ENCODE measurements around the gene KIFC3. TPM values are rescaled to one million over a fixed set of nuclear protein-coding genes. Genes with fewer than 3 reads are reported as not detected.

Gene KIFC3
- total RNA-seq, 1 experiment from 2014 or later: 32.6 TPM

GRCh38 chr16:57785385-57785784 is 16.9 kb downstream of the KIFC3 start:
- Histone ChIP-seq H3K9me2 (replicated peaks; ENCODE audit: low read length) (no peaks in the 10 kb centered on the region), H3K4me3 (ENCODE audit: low read length) (no peak overlapping the region), H3K9me3 (ENCODE audit: low read length) (no peaks in the 10 kb centered on the region), H2AFZ (ENCODE audit: low read length) (no peak overlapping the region), H3K27me3 (ENCODE audit: low read length) (no peaks in the 10 kb centered on the region), H3K36me3 (ENCODE audit: low read depth, low read length) (no peaks in the 10 kb centered on the region), H4K20me1 (ENCODE audit: low read length) (no peaks in the 10 kb centered on the region), H3K27ac (ENCODE audit: low read length) (no peak overlapping the region), H3K9ac (ENCODE audit: low read length) (no peak overlapping the region), H3K79me2 (ENCODE audit: low read length) (no peaks in the 10 kb centered on the region), H3K4me2 (ENCODE audit: low read length) (no peak overlapping the region), H3K4me1 (ENCODE audit: insufficient read depth, low read length) (no peaks in the 10 kb centered on the region), H3F3A (ENCODE audit: low read length, unreplicated experiment) (no peaks in the 10 kb centered on the region)
- DNase-seq (no peak), ATAC-seq (no peak)
- POLR2A ChIA-PET (ENCODE audit: unreplicated experiment): no interaction called here
- intact Hi-C loops (cut with micrococcal nuclease): no loop called here
- TF ChIP-seq EZH2phosphoT487 (IDR thresholded peaks at IDR 0.05; ENCODE audit: borderline replicate concordance, low read length) (no peak), EZH2 (IDR thresholded peaks at IDR 0.05; ENCODE audit: low read length, unreplicated experiment) (no peak), CTCF (conservative IDR thresholded peaks at IDR 0.05; ENCODE audit: low read depth, low read length) (no peak)
- no TSS peak for BruUV-seq (replicated peaks)
- CTCF ChIA-PET: no interaction called here

GRCh38 chr16:57784334-57784733 is 18.0 kb downstream of the KIFC3 start:
- H3K4me2 ChIP-seq (ENCODE audit: low read length): no peak overlapping the region
- CTCF ChIA-PET: interaction anchor here (0.6 kb wide), 1 partner anchor 1184 kb away, joined by 4 read pairs; no protein-coding TSS in a partner anchor
- H3K9me2 ChIP-seq (replicated peaks; ENCODE audit: low read length): no peaks in the 10 kb centered on the region
- intact Hi-C loops (cut with micrococcal nuclease): no loop called here
- no peak overlapping the region for H3K27ac ChIP-seq (ENCODE audit: low read length)
- TF ChIP-seq EZH2 (IDR thresholded peaks at IDR 0.05; ENCODE audit: low read length, unreplicated experiment) (no peak), CTCF (conservative IDR thresholded peaks at IDR 0.05; ENCODE audit: low read depth, low read length) (no peak)
- H3K9ac ChIP-seq (ENCODE audit: low read length): no peak overlapping the region
- no TSS peak for BruUV-seq (replicated peaks)
- H3K4me1 ChIP-seq (ENCODE audit: insufficient read depth, low read length): no peaks in the 10 kb centered on the region
- POLR2A ChIA-PET (ENCODE audit: unreplicated experiment): no interaction called here
- H3K4me3 ChIP-seq (ENCODE audit: low read length): no peak overlapping the region
- H3K36me3 ChIP-seq (ENCODE audit: low read depth, low read length): no peaks in the 10 kb centered on the region
- no peaks in the 10 kb centered on the region for H3K79me2 ChIP-seq (ENCODE audit: low read length)
- no peak overlapping the region for H2AFZ ChIP-seq (ENCODE audit: low read length)
- no peaks in the 10 kb centered on the region for H3F3A ChIP-seq (ENCODE audit: low read length, unreplicated experiment)
- H4K20me1 ChIP-seq (ENCODE audit: low read length): no peaks in the 10 kb centered on the region
- H3K9me3 ChIP-seq (ENCODE audit: low read length): no peaks in the 10 kb centered on the region
- H3K27me3 ChIP-seq (ENCODE audit: low read length): no peaks in the 10 kb centered on the region
- DNase-seq (no peak), ATAC-seq (no peak)

GRCh38 chr16:57783883-57784282 is 18.4 kb downstream of the KIFC3 start:
- no peaks in the 10 kb centered on the region for H3K9me3 ChIP-seq (ENCODE audit: low read length)
- H3K27me3 ChIP-seq (ENCODE audit: low read length): no peaks in the 10 kb centered on the region
- no peak overlapping the region for H3K27ac ChIP-seq (ENCODE audit: low read length)
- no peaks in the 10 kb centered on the region for H3K79me2 ChIP-seq (ENCODE audit: low read length)
- POLR2A ChIA-PET (ENCODE audit: unreplicated experiment): no interaction called here
- no peaks in the 10 kb centered on the region for H3K4me1 ChIP-seq (ENCODE audit: insufficient read depth, low read length)
- no peak overlapping the region for H3K9ac ChIP-seq (ENCODE audit: low read length)
- H2AFZ ChIP-seq (ENCODE audit: low read length): no peak overlapping the region
- CTCF ChIA-PET: interaction anchor here (0.6 kb wide), 1 partner anchor 1183 kb away, joined by 4 read pairs; no protein-coding TSS in a partner anchor
- no peaks in the 10 kb centered on the region for H4K20me1 ChIP-seq (ENCODE audit: low read length)
- TF ChIP-seq EZH2phosphoT487 (IDR thresholded peaks at IDR 0.05; ENCODE audit: borderline replicate concordance, low read length) (no peak), EZH2 (IDR thresholded peaks at IDR 0.05; ENCODE audit: low read length, unreplicated experiment) (no peak), CTCF (conservative IDR thresholded peaks at IDR 0.05; ENCODE audit: low read depth, low read length) (no peak)
- BruUV-seq (replicated peaks): no TSS peak
- H3K4me2 ChIP-seq (ENCODE audit: low read length): no peak overlapping the region
- no peaks in the 10 kb centered on the region for H3K36me3 ChIP-seq (ENCODE audit: low read depth, low read length)
- DNase-seq (no peak), ATAC-seq (no peak)
- no peak overlapping the region for H3K4me3 ChIP-seq (ENCODE audit: low read length)
- H3F3A ChIP-seq (ENCODE audit: low read length, unreplicated experiment): no peaks in the 10 kb centered on the region
- intact Hi-C loops (cut with micrococcal nuclease): no loop called here
- no peaks in the 10 kb centered on the region for H3K9me2 ChIP-seq (replicated peaks; ENCODE audit: low read length)

Data from PC-3 (cell line).